ENCODE measurements around the gene SLC19A2. TPM values are rescaled to one million over a fixed set of nuclear protein-coding genes. Genes with fewer than 3 reads are reported as not detected.
A peak's percentile ranks its signal among the peaks of the same experiment; 100 is the strongest.

The SLC19A2 gene
- polyA plus RNA-seq, 3 donors from 2014 or later: 0.38 to 2.4 (median 0.51) TPM

DNA sequence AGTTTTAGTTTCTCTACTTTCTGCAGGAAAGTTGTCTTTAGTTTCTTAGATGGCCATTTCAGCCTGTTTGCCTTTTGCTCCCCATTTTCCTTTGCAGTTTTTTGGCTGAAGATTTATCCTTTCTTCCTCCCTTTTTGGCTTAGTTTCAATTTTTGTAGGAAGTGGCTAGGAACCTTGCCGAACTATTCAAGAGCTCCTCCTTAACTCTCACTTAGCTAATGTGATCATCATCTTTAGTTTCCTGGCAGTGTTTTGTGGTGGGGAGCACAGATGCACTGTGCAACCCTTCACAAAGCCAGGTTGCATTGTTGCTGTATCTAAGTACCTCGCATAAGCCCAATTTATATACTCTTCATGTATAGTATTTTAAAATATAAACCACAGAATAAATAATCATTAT is 29.7 kb downstream of the SLC19A2 start:
- H3K4me1 Mint-ChIP-seq: peaks cover 18 to 24% of the 10 kb centered on the region in 2 donors
- DNase-seq: no peak
- no peak overlapping the region for H3K4me3 Mint-ChIP-seq
- peaks cover 6 to 10% (median 9%) of the 10 kb centered on the region in 3 donors for H3K36me3 Mint-ChIP-seq
- H3K9me3 Mint-ChIP-seq: peaks cover 6 to 12% (median 10%) of the 10 kb centered on the region in 6 donors
- peaks cover 5 to 22% (median 10%) of the 10 kb centered on the region in 3 donors for H3K27me3 Mint-ChIP-seq (ENCODE audit: low read depth in 3 of 3)
- H3K27ac Mint-ChIP-seq: no peak overlapping the region

DNA sequence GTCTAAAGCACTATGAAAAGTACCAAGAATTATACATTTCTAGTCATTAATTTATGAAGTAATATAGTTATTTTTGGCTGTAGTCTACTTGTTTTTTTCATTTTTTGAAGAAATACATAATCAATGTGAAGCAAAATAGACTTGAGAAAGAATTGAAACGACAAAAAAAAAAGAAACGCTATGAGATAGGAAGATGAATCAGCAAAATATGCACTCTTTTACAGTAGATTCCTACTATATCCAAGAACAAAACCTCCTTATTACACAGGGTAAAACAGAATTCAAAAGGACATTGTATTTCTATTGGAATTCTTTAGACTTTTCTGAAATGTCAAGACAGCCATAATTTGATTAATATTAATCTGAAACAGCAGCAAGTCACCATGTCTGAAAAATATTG is 32.8 kb downstream of the SLC19A2 start:
- no peak overlapping the region for H3K27ac Mint-ChIP-seq
- peaks cover 6 to 12% (median 11%) of the 10 kb centered on the region in 6 donors for H3K9me3 Mint-ChIP-seq
- peaks cover 6 to 9% (median 7%) of the 10 kb centered on the region in 3 donors for H3K36me3 Mint-ChIP-seq
- H3K27me3 Mint-ChIP-seq (ENCODE audit: low read depth in 3 of 3): peaks cover 5 to 17% (median 7%) of the 10 kb centered on the region in 3 donors
- peaks cover 0 to 5% of the 10 kb centered on the region in 2 donors for H3K4me1 Mint-ChIP-seq
- DNase-seq: no peak
- H3K4me3 Mint-ChIP-seq: no peak overlapping the region

DNA sequence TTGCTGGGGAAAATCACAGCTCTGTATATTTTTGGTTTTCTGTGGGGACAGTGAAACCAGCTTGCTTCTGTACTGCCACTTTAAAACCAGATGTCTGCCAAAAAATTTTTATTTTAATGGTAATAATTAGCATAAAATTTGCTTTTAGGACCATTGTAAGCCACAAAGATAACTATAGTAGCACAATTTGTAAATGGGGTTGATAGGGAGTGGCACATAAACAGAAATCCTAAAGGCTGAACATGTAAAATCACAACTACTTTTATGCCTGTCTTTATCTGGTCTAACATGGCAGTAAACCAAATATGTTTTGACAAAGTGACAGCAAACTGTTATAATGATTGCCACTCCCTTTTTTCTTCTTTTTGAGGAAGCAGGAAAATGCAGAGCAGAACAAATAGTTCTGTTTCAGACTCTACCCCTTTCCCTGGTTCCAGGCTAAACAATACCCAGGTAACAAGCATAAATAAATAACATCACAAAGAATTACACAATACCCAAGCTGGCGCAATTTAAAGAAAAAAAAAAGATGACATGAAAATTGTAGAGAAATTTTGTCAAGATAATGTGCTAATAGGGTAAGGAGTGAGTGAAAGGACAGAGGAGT is 34.4 kb downstream of the SLC19A2 start:
- peaks cover 3 to 16% (median 11%) of the 10 kb centered on the region in 3 donors for H3K27me3 Mint-ChIP-seq (ENCODE audit: low read depth in 3 of 3)
- DNase-seq: no peak
- H3K36me3 Mint-ChIP-seq: peaks cover 0 to 3% (median 0%) of the 10 kb centered on the region in 3 donors
- H3K27ac Mint-ChIP-seq: no peak overlapping the region
- no peak overlapping the region for H3K4me3 Mint-ChIP-seq
- H3K9me3 Mint-ChIP-seq: peaks cover 0 to 4% (median under 1%) of the 10 kb centered on the region in 6 donors
- H3K4me1 Mint-ChIP-seq: peaks cover 0 to 5% of the 10 kb centered on the region in 2 donors

DNA sequence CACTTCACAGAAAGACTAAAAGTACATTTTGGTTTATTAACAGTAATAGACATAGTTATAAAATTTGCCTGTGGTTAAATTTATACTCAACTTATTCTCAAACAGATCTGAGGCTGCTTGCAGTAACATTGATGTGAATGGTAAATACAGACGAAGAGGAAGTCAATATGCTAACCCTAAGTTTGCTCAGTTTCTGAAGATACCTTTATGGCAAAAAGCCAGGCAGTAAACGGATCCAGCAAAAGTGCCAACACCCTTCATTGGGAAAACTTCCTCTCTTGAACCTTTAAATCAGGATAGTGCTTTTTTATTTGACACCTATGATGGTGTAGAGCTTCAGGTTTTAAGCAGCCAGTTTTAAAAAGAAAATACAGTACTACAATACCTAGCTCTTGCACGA is 41.8 kb downstream of the SLC19A2 start:
- Mint-ChIP-seq H3K36me3 (no peaks in the 10 kb centered on the region), H3K4me1 (no peaks in the 10 kb centered on the region), H3K27me3 (ENCODE audit: low read depth in 3 of 3) (peaks cover 4 to 10% (median 7%) of the 10 kb centered on the region in 3 donors), H3K9me3 (no peaks in the 10 kb centered on the region), H3K27ac (no peak overlapping the region), H3K4me3 (no peak overlapping the region)
- DNase-seq: no peak

DNA sequence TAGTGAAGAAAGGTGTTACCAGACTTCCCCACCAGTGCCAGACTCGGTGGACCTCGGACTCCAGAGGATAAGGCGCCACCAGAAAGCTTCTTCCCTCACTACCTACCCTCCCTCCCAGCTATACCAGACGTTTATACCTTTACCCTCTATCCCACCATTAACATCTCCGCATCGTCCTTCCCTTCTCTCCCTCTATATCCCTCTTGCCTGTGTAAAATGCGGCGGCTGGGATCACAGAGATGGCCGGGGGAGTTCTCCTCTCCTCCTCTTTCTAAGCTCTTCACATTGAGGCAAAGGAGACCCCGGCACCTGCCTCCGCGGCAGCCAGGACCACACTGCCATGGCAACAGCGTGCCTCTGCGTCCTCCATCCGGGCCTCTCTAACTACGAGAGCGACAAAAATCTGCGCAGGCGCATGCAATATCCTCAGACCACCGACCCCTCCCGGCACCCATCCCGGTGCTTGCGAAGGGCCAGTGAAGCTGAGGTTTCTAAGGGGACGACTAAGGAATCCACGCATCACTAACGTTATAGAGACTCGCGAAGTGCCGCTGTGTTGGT is 58.6 kb downstream of the SLC19A2 start, which contains the start of gene CCDC181:
CCDC181 (minus strand) TSS at position 394 of the 561 bp plus-strand sequence. CDS start 2,547 bp downstream, outside the sequence.
- peak within 1 kb of the TSS; percentile 78 to 93 (median 83) for H3K4me3 Mint-ChIP-seq
- peak; percentile 31 to 46 (median 35) for DNase-seq
- H3K9me3 Mint-ChIP-seq: peaks cover 0 to 7% (median 5%) of the 10 kb centered on the region in 6 donors
- H3K27ac Mint-ChIP-seq: peak within 1 kb of the TSS in 2 of 6 donors; percentile 15 to 70
- H3K36me3 Mint-ChIP-seq: peaks cover 0 to 7% (median 0%) of the 10 kb centered on the region in 3 donors
- peaks cover 16 to 32% (median 20%) of the 10 kb centered on the region in 3 donors for H3K27me3 Mint-ChIP-seq (ENCODE audit: low read depth in 3 of 3)
- H3K4me1 Mint-ChIP-seq: peaks cover 7 to 13% of the 10 kb centered on the region in 2 donors

DNA sequence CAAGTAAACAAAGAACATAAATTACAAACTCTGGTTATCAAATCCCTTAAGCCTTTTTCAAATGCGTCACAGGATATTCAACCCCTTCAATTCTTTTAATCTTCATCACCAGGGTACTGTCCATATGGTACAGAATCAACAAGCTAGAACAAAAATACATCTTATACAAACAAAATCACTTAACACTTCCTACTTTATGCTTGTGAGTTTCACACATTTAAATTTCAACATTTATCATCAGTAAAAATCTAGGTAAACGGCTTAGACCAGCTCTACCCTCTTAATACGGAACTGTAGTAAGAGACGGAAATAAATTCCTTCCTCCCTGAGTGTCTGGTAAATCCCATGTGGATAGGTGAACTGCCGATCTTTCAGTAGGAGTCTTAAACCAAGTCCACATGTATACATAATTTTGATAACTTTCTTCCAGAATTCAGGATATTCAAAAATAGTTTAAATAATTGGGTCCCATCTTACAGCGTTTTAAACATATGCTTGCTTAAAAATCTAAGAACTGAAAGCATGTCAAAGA is 59.5 kb downstream of the SLC19A2 start:
- no peak overlapping the region for H3K27ac Mint-ChIP-seq
- peaks cover 13 to 33% (median 18%) of the 10 kb centered on the region in 3 donors for H3K27me3 Mint-ChIP-seq (ENCODE audit: low read depth in 3 of 3)
- peaks cover 0 to 1% (median 0%) of the 10 kb centered on the region in 6 donors for H3K9me3 Mint-ChIP-seq
- DNase-seq: no peak
- H3K4me3 Mint-ChIP-seq: no peak overlapping the region
- peaks cover 7 to 13% of the 10 kb centered on the region in 2 donors for H3K4me1 Mint-ChIP-seq
- no peaks in the 10 kb centered on the region for H3K36me3 Mint-ChIP-seq

DNA sequence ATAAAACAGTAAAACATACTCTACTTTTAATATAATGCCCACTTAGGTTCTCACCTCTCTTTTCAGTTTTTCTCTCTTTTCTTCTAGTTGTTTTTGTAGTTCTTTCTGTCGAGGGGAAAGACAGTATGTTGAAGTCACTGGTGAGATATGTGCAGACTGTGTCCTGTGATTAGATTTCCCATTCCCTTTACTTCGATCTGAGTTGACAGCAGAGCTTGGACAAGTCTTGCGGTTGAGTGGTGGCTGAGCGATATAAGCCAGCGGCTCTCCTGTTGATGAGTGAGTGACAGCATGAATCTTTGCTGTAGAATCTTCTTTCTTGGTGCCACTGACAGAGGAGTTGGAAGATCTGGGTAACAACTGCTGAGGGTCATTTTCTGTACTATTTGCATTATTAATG is 64.4 kb downstream of the SLC19A2 start:
- no peaks in the 10 kb centered on the region for H3K4me1 Mint-ChIP-seq
- no peaks in the 10 kb centered on the region for H3K36me3 Mint-ChIP-seq
- no peak for DNase-seq
- H3K27ac Mint-ChIP-seq: no peak overlapping the region
- H3K4me3 Mint-ChIP-seq: no peak overlapping the region
- H3K27me3 Mint-ChIP-seq (ENCODE audit: low read depth in 3 of 3): peaks cover 7 to 13% (median 8%) of the 10 kb centered on the region in 3 donors
- H3K9me3 Mint-ChIP-seq: no peaks in the 10 kb centered on the region

DNA sequence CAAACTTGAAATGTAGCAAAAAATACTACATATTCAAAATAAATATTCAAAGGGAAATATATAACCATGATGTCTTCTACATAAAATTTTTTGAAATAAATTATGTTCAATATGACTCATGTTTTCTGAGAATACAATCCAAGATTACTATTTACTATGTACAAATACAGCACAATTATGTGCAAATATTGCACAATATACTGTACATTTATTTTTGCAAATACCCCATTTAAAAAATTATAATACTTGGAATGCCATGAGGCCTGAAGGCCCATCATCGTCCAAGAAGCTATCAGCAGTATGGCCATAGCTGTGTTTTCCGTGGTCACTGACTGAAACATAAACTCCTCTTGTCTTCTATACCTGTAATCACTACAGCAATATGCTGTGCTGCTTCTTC is 70.8 kb downstream of the SLC19A2 start:
- DNase-seq: no peak
- Mint-ChIP-seq H3K27me3 (ENCODE audit: low read depth in 3 of 3) (peaks cover 0 to 20% (median 0%) of the 10 kb centered on the region in 3 donors), H3K9me3 (peaks cover 2 to 32% (median 14%) of the 10 kb centered on the region in 6 donors), H3K36me3 (no peaks in the 10 kb centered on the region), H3K27ac (no peak overlapping the region), H3K4me3 (no peak overlapping the region), H3K4me1 (no peaks in the 10 kb centered on the region)

Other genes with a start within 250 kb of the SLC19A2 start
- 10 to 100 TPM; 12.5 to 26.3 (median 13.1) TPM for gene NME7, start 118.1 kb downstream of the SLC19A2 start, polyA plus RNA-seq
- gene BLZF1, start 117.7 kb downstream of the SLC19A2 start, polyA plus RNA-seq: 10 to 100 TPM; 10.1 to 20.3 (median 17.8) TPM
- not detected for gene CCDC181, start 58.5 kb downstream of the SLC19A2 start, polyA plus RNA-seq
- gene F5, start 100.5 kb upstream of the SLC19A2 start, polyA plus RNA-seq: 1 to 10 TPM in 1 of 3 donors, under 1 TPM in 2; 0.08 to 1.3 (median 0.09) TPM
- gene SELP, start 144.2 kb upstream of the SLC19A2 start, polyA plus RNA-seq: 1 to 10 TPM in 1 of 3 donors, under 1 TPM in 1, not detected in 1; 0.66 to 1.4 TPM
- gene SELL, start 225.7 kb upstream of the SLC19A2 start, polyA plus RNA-seq: 1,000 to 10,000 TPM; 1,217 to 1,884 (median 1,329) TPM
- gene SELE, start 248.1 kb upstream of the SLC19A2 start, polyA plus RNA-seq: not detected

Measured in immature natural killer cell (primary cell).